Neuronal stem cell (in vitro differentiated cells): ENCODE measurements around the gene BCAS3.

Source experiments
- DNase-seq: peaks from one replicate; pipeline ENCODE4 v3.0.0-alpha.2; 2013; ENCODE audit warnings: low spot score
- H2AFZ ChIP-seq: one replicate; pipeline ENCODE4 v1.6.1; 2013; ENCODE audit warnings: mild to moderate bottlenecking, low read length, inconsistent platforms
- H2AK5ac ChIP-seq: 2 replicates; pipeline ENCODE4 v1.6.1; 2013; ENCODE audit warnings: low read depth, mild to moderate bottlenecking, inconsistent platforms, low read length, moderate library complexity, mixed read lengths
- H2BK120ac ChIP-seq: 2 replicates; pipeline ENCODE4 v1.6.1; 2013; ENCODE audit warnings: low read depth, mild to moderate bottlenecking, inconsistent platforms, low read length, moderate library complexity, mixed read lengths
- H2BK12ac ChIP-seq: one replicate; pipeline ENCODE4 v1.6.1; 2013; ENCODE audit warnings: low read length, inconsistent platforms
- H2BK15ac ChIP-seq: 2 replicates; pipeline ENCODE4 v1.6.1; 2013; ENCODE audit warnings: mild to moderate bottlenecking, low read length, inconsistent platforms, mixed read lengths
- H2BK5ac ChIP-seq: one replicate; pipeline ENCODE4 v1.6.1; 2013; ENCODE audit warnings: inconsistent platforms, mild to moderate bottlenecking, low read length, moderate library complexity
- H3K14ac ChIP-seq: one replicate; pipeline ENCODE4 v1.6.1; 2013; ENCODE audit warnings: low read length, inconsistent platforms
- H3K18ac ChIP-seq: 2 replicates; pipeline ENCODE4 v1.6.1; 2013; ENCODE audit warnings: low read length, inconsistent platforms
- H3K23ac ChIP-seq: 2 replicates; pipeline ENCODE4 v1.6.1; 2013; ENCODE audit warnings: low read depth, mild to moderate bottlenecking, mixed read lengths, low read length, inconsistent platforms; ENCODE audit not compliant: poor library complexity
- H3K27ac ChIP-seq: replicated peaks from 3 replicates; pipeline ENCODE4 v1.5.1; 2013; ENCODE audit warnings: low read length, inconsistent platforms
- H3K27me3 ChIP-seq, 3 experiments: 2 replicates each; pipeline ENCODE4 v1.6.1; 2013; ENCODE audit warnings: low read length in 3 of 3, mild to moderate bottlenecking in 2 of 3, inconsistent platforms in 1 of 3, low read depth in 1 of 3, mixed read lengths in 1 of 3, moderate library complexity in 1 of 3; ENCODE audit not compliant: control insufficient read depth in 3 of 3, insufficient read depth in 3 of 3
- H3K36me3 ChIP-seq, 2 donors: replicated peaks in 1 of 2; 2 replicates each; pipeline ENCODE4 v1.6.1; 2013; ENCODE audit warnings: low read length in 2 of 2; ENCODE audit not compliant: control insufficient read depth in 2 of 2, insufficient read depth in 2 of 2
- H3K4ac ChIP-seq: 2 replicates; pipeline ENCODE4 v1.6.1; 2013; ENCODE audit warnings: inconsistent platforms, mild to moderate bottlenecking, low read length, moderate library complexity
- H3K4me1 ChIP-seq, 2 donors: 1 replicate in 1 of 2; 2 replicates in 1 of 2; pipeline ENCODE4 v1.6.1; 2013; ENCODE audit warnings: low read length in 2 of 2, low read depth in 1 of 2; ENCODE audit not compliant: control insufficient read depth in 2 of 2, insufficient read depth in 1 of 2
- H3K4me2 ChIP-seq: one replicate; pipeline ENCODE4 v1.6.1; 2013; ENCODE audit warnings: mild to moderate bottlenecking, low read length, inconsistent platforms; ENCODE audit not compliant: insufficient read depth, poor library complexity, severe bottlenecking
- H3K4me3 ChIP-seq, 2 donors: 2 replicates each; pipeline ENCODE4 v1.5.1; 2013; ENCODE audit warnings: low read length in 2 of 2, mild to moderate bottlenecking in 2 of 2, inconsistent platforms in 1 of 2, moderate library complexity in 1 of 2
- H3K79me1 ChIP-seq: one replicate; pipeline ENCODE4 v1.6.1; 2013; ENCODE audit warnings: low read depth, mild to moderate bottlenecking, inconsistent platforms, low read length, moderate library complexity
- H3K9ac ChIP-seq: one replicate; pipeline ENCODE4 v1.6.1; 2013; ENCODE audit warnings: mild to moderate bottlenecking, low read depth, low read length, inconsistent platforms; ENCODE audit not compliant: poor library complexity
- H3K9me3 ChIP-seq, 2 donors: replicated peaks in 1 of 2; 2 replicates each; pipeline versions ENCODE3 to v1.6.1; 2013; ENCODE audit warnings: low read length in 2 of 2, mild to moderate bottlenecking in 2 of 2, inconsistent platforms in 1 of 2, low read depth in 1 of 2, mixed read lengths in 1 of 2, moderate library complexity in 1 of 2; ENCODE audit not compliant: control insufficient read depth in 2 of 2, insufficient read depth in 1 of 2
- H4K8ac ChIP-seq: one replicate; pipeline ENCODE4 v1.6.1; 2013; ENCODE audit warnings: low read depth, mild to moderate bottlenecking, inconsistent platforms, low read length, moderate library complexity
- H4K91ac ChIP-seq: one replicate; pipeline ENCODE4 v1.6.1; 2013; ENCODE audit warnings: low read length, low read depth, mild to moderate bottlenecking, inconsistent platforms; ENCODE audit not compliant: poor library complexity
- WGBS, 2 donors: extraction: QIAGEN DNeasy Blood & Tissue Kit; methylation state at CpG; one replicate each; pipeline ENCODE4 v1.1.7; 2013; ENCODE audit warnings: missing lambda C conversion rate in 2 of 2, mixed read lengths in 1 of 2; ENCODE audit not compliant: insufficient read length in 2 of 2, insufficient replicate concordance in 1 of 2; ENCODE audit errors: extremely low coverage in 2 of 2; 5-methylcytosine and 5-hydroxymethylcytosine counted together

The BCAS3 gene

DNA sequence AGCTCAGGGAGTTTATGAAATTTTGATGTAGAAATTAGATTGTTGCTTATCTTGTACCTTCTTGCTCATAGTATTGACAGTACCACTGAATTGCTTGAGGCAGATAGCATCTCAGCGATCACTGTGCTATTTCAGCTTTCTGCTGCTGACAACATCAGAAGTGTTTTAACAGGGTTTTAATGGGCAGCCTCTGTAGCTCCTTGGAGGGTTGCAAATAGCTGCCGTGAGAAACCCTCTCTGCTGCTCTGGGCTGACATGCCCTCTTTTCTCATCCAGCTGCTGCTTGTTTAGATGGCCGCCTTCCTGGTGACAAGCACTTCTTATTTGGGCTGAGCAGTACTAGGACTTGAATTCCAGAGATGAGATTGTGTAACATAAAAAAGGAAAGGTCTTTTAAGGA is 541.8 kb downstream of the BCAS3 start:
- H2BK5ac ChIP-seq = no peak overlapping the region
- H2AK5ac ChIP-seq = no peak overlapping the region
- H2BK120ac ChIP-seq = no peak overlapping the region
- no CpG with 5 or more reads among the region's 3 CpGs for WGBS, 2 donors
- H3K4me2 ChIP-seq = no peak overlapping the region
- H3K18ac ChIP-seq = no peak overlapping the region
- H2BK15ac ChIP-seq = no peak overlapping the region
- H3K4ac ChIP-seq = no peak overlapping the region
- no peaks in the 10 kb centered on the region for H3K27me3 ChIP-seq
- no peak overlapping the region for H4K91ac ChIP-seq
- no peak for DNase-seq
- no peak overlapping the region for H2AFZ ChIP-seq
- no peak overlapping the region for H3K9ac ChIP-seq
- peaks cover 0 to 2% of the 10 kb centered on the region in 2 donors for H3K4me1 ChIP-seq
- H3K14ac ChIP-seq = no peak overlapping the region
- H3K79me1 ChIP-seq = no peaks in the 10 kb centered on the region
- no peak overlapping the region for H4K8ac ChIP-seq
- no peak overlapping the region for H3K4me3 ChIP-seq
- H3K27ac ChIP-seq = no peak overlapping the region
- H3K9me3 ChIP-seq = no peaks in the 10 kb centered on the region
- H2BK12ac ChIP-seq = no peak overlapping the region
- no peaks in the 10 kb centered on the region for H3K36me3 ChIP-seq
- no peak overlapping the region for H3K23ac ChIP-seq

DNA sequence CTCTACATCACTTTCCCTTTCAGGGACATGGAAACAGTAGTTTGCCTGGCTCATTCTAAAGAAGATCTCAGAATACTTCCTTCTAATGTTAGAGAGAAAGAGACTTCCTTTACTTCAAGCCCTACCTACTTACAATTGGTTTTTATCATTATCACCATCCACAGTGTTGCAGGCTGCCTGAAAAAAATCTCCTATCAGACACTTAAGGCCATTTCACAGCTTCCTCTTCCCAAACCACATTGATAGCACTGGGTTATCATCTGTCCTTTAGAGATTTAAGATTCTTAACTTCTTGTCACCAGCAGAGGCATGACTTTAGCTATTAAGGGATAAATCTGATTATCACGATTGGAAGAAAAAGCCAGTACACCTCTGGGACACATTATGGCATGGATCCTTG is 543.5 kb downstream of the BCAS3 start:
- H2BK5ac ChIP-seq = no peak overlapping the region
- H3K9ac ChIP-seq = no peak overlapping the region
- H3K23ac ChIP-seq = no peak overlapping the region
- no peaks in the 10 kb centered on the region for H3K79me1 ChIP-seq
- H3K18ac ChIP-seq = no peak overlapping the region
- no peak overlapping the region for H2AK5ac ChIP-seq
- no peak overlapping the region for H3K14ac ChIP-seq
- peaks cover 0 to 5% of the 10 kb centered on the region in 2 donors for H3K4me1 ChIP-seq
- H2BK15ac ChIP-seq = no peak overlapping the region
- no peaks in the 10 kb centered on the region for H3K27me3 ChIP-seq
- no peak overlapping the region for H4K91ac ChIP-seq
- H2BK120ac ChIP-seq = no peak overlapping the region
- H2BK12ac ChIP-seq = no peak overlapping the region
- H3K4me3 ChIP-seq = no peak overlapping the region
- WGBS, 2 donors = no CpG with 5 or more reads among the region's 1 CpG
- H4K8ac ChIP-seq = no peak overlapping the region
- no peaks in the 10 kb centered on the region for H3K36me3 ChIP-seq
- H3K9me3 ChIP-seq = no peaks in the 10 kb centered on the region
- no peak overlapping the region for H3K4ac ChIP-seq
- no peak overlapping the region for H2AFZ ChIP-seq
- no peak for DNase-seq
- H3K4me2 ChIP-seq = no peak overlapping the region
- no peak overlapping the region for H3K27ac ChIP-seq

DNA sequence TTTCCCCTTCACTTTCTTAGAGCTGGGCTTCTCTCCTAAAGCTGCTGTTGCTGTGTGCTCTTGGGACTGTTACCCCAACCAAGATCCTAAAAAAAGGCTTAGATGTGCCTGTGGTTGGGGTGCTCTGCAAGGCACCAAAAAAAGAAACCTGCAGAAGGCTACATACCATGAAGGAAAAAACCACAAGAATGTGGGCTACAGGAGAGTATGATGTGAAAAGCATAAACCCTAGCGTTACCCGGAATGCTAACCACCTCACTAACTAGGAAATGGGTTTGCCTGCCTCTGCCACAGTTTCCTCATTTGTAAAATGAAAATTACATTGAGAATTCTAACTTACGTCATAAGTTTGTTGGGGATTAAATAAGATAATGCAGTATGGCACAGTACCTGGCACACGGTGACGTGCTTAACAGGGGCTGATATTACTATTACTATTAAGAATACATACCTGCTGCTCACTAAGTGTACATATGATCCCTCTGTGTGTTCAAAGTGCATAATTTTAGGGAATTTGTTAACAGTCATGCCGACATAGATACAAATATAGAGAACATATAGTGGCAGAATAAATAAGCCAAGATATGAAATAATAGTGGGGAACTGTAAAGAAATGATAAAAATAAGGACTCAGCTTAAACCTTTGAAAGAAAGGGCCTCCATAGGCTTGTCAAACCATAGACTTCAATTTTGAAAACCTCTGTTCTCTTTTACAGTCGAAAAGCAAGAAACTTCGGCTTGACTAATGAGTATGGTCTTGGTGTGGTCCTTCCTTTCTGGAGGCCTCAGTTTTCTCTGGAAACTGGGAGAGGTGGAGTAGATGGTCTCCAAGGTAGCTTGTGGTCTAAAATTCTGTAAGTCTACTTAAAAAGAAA is 544.2 kb downstream of the BCAS3 start:
- Histone ChIP-seq H2BK12ac (no peak overlapping the region), H3K4me2 (no peak overlapping the region), H3K14ac (no peak overlapping the region), H2AFZ (no peak overlapping the region), H4K8ac (no peak overlapping the region), H2BK5ac (no peak overlapping the region), H3K9ac (no peak overlapping the region), H3K18ac (no peak overlapping the region), H3K27me3 (no peaks in the 10 kb centered on the region), H4K91ac (no peak overlapping the region), H2AK5ac (no peak overlapping the region), H3K4me1 (peaks cover 0 to 5% of the 10 kb centered on the region in 2 donors), H3K36me3 (no peaks in the 10 kb centered on the region), H3K27ac (no peak overlapping the region), H3K4ac (no peak overlapping the region), H3K79me1 (no peaks in the 10 kb centered on the region), H2BK15ac (no peak overlapping the region), H3K4me3 (no peak overlapping the region), H3K23ac (no peak overlapping the region), H2BK120ac (no peak overlapping the region), H3K9me3 (no peaks in the 10 kb centered on the region)
- no peak for DNase-seq
- WGBS, 2 donors = no CpG with 5 or more reads among the region's 8 CpGs

DNA sequence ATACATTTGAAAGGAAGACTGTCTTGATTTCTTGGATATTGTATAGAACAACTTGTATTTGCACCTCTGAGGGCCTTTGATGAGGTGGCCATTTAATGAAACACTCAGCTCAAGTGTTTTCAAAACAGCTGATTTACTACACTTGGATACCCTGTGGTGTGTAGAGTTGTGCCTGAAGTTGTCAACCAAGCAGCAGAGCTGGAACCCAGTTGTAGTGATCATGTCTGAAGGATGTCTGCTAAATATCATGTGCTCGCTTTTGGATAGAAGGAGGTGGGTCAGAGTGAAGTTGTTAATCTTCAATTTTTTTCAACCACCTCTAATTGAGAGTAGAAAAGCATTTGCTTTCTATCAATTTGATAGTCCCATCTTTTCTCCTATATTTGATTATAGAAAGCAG is 546.1 kb downstream of the BCAS3 start:
- Histone ChIP-seq H2BK120ac (no peak overlapping the region), H3K9ac (no peak overlapping the region), H3K4me1 (peaks cover 0 to 5% of the 10 kb centered on the region in 2 donors), H3K36me3 (no peaks in the 10 kb centered on the region), H2BK12ac (no peak overlapping the region), H3K27ac (no peak overlapping the region), H2BK5ac (no peak overlapping the region), H3K14ac (no peak overlapping the region), H2AK5ac (no peak overlapping the region), H4K8ac (no peak overlapping the region), H3K4ac (no peak overlapping the region), H3K79me1 (no peaks in the 10 kb centered on the region), H3K27me3 (no peaks in the 10 kb centered on the region), H2AFZ (no peak overlapping the region), H3K18ac (no peak overlapping the region), H3K4me3 (no peak overlapping the region), H3K9me3 (no peaks in the 10 kb centered on the region), H3K4me2 (no peak overlapping the region), H2BK15ac (no peak overlapping the region), H3K23ac (no peak overlapping the region), H4K91ac (no peak overlapping the region)
- WGBS, 2 donors = no CpG with 5 or more reads among the region's 1 CpG
- no peak for DNase-seq
